ENCODE results near the gene PPP1R2.

- no peak for TF ChIP-seq TRIM24 (IDR thresholded peaks at IDR 0.05)
- TF ChIP-seq FIP1L1 (IDR thresholded peaks at IDR 0.05; ENCODE audit: low read depth, low read length, poor library complexity, severe bottlenecking), result no peak
- TF ChIP-seq MAX (CRISPR knock-in tag; IDR thresholded peaks at IDR 0.05), result no peak
- no peak for TF ChIP-seq EZH2 (IDR thresholded peaks at IDR 0.05; ENCODE audit: borderline replicate concordance, low read depth, low read length)
- TF ChIP-seq, protein P1, sequence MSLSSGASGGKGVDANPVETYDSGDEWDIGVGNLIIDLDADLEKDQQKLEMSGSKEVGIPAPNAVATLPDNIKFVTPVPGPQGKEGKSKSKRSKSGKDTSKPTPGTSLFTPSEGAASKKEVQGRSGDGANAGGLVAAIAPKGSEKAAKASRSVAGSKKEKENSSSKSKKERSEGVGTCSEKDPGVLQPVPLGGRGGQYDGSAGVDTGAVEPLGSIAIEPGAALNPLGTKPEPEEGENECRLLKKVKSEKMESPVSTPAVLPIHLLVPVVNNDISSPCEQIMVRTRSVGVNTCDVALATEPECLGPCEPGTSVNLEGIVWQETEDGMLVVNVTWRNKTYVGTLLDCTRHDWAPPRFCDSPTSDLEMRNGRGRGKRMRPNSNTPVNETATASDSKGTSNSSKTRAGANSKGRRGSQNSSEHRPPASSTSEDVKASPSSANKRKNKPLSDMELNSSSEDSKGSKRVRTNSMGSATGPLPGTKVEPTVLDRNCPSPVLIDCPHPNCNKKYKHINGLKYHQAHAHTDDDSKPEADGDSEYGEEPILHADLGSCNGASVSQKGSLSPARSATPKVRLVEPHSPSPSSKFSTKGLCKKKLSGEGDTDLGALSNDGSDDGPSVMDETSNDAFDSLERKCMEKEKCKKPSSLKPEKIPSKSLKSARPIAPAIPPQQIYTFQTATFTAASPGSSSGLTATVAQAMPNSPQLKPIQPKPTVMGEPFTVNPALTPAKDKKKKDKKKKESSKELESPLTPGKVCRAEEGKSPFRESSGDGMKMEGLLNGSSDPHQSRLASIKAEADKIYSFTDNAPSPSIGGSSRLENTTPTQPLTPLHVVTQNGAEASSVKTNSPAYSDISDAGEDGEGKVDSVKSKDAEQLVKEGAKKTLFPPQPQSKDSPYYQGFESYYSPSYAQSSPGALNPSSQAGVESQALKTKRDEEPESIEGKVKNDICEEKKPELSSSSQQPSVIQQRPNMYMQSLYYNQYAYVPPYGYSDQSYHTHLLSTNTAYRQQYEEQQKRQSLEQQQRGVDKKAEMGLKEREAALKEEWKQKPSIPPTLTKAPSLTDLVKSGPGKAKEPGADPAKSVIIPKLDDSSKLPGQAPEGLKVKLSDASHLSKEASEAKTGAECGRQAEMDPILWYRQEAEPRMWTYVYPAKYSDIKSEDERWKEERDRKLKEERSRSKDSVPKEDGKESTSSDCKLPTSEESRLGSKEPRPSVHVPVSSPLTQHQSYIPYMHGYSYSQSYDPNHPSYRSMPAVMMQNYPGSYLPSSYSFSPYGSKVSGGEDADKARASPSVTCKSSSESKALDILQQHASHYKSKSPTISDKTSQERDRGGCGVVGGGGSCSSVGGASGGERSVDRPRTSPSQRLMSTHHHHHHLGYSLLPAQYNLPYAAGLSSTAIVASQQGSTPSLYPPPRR (CRISPR knock-in tag; IDR thresholded peaks at IDR 0.05; ENCODE audit: borderline replicate concordance), result no peak
Observed at GRCh38 chr3:195548501-195548900, 5.4 kb upstream of the PPP1R2 start.

All from K562 (cell line).